Hematopoietic multipotent progenitor cell treated with erythropoietin and hydrocortisone succinate and interleukin-3 and kit ligand, for 4 days (in vitro differentiated cells): ENCODE measurements around the gene FADS2.
A peak's percentile ranks its signal among the peaks of the same experiment; 100 is the strongest.

Source experiments
- DNase-seq: peaks from one replicate; pipeline ENCODE4 v3.0.0-alpha.2; 2015

The FADS2 gene

GRCh38 chr11:61828379-61828628, 204 bp downstream of the FADS2 start:
- DNase-seq: no peak

GRCh38 chr11:61828629-61829407, 718 bp downstream of the FADS2 start:
- DNase-seq: peak; percentile 80

GRCh38 chr11:61829806-61830205, 1.7 kb downstream of the FADS2 start:
- no peak for DNase-seq

DNA sequence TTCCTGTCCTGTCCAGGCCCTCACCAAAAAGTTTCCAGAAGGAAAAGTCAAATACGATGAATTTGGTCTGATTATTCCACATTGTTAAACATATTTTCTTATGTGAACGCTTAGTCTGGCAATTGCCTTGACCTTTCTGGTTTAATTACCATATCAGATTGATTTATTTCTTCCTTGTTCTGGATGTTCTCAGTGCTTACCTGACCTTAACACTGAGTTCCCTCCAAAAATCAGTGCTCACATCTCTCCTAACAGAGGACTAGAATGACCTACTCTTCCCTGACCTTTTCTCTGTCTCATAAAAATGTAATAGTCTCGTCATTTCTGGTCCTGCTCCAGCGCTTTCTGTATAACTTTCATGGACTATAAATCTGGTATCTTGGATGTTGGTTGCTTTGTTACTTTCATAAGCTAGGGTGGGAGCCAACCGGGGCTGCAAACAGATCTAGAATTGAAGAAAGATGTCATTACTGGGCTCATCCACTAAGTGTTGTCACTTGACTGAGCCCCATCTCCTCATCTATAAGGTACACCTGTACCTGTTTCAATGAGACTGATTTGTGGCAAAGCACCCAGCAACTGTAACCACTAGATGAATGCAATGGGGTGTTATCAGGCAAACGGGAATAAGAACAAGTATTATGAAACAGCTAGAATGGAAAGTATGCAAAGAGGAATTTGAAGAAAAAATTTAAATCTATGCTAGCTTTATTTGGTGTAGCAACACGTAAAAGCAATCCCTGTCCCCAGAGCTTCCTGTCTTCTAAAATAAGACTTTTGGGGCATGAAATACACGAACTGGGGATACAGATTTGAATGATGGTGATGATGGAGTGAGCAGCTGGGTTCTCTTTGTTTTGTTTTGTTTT, 2.4 kb downstream of the FADS2 start:
- no peak for DNase-seq

GRCh38 chr11:61832207-61832606, 4.1 kb downstream of the FADS2 start:
- no peak for DNase-seq

GRCh38 chr11:61832754-61833153, 4.7 kb downstream of the FADS2 start:
- DNase-seq: peak; percentile 62

- peak; percentile 52 for DNase-seq
Measured at GRCh38 chr11:61833471-61833870, 5.4 kb downstream of the FADS2 start.

DNA sequence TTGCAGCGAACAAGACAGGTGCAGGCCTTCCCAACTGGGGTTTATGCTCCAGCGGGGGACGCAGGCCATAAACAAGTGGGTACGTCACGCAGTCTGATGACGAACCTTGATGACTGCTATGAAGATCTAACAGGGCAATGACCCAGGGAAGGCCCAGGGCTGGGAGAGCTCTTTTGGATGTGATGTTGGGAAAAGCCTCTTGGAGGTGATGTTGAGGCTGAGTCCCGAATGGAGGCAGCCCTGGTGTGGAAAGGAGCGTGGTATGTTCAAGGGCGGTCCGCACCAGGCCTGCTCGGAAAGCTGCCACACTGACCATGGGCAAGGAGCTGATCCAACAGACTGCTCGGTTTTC, 5.8 kb downstream of the FADS2 start:
- no peak for DNase-seq

- peak; percentile 100 for DNase-seq
Measured at GRCh38 chr11:61834278-61835048, 6.4 kb downstream of the FADS2 start.

DNA sequence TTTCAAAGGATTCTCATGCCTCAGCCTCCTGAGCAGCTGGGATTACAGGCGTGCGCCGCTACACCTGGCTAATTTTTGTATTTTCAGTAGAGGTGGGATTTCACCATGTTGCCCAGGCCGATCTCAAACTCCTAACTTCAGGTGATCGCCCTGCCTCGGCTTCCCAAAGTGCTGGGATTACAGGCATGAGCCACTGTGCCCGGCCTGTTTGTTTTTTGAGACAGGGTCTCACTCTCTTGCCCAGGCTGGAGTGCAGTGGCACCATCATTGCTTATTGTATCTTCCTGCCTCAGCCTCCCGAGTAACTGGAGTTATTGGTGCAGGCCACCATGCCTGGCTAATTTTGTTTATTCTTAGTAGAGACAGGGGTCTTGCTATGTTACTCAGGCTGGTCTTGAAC, 8.1 kb downstream of the FADS2 start:
- no peak for DNase-seq

DNA sequence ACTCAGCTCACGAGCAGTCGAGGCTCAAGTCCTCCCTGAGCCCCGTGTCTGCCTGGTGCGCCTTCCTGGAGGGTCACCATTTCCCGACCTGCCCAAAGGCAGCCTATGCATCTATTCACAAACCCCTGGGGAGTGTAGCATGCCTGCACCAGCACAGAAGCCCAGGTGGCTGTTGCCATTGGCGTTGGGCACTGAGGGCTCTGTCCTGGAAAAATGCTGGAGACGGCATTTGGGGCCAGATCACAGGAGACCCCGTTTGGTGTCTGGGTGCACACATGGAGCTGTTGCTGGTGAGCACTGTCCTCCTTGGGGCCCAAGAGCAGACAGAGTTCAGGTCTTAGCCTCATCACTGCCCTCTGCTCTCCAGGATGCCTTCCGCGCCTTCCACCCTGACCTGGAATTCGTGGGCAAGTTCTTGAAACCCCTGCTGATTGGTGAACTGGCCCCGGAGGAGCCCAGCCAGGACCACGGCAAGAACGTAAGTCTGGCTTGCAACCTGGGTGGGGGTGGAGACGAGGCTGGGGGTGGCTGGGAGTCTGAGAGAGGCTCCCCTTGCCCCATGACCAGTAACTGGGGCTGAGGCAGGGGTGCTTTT, 9.4 kb downstream of the FADS2 start:
- no peak for DNase-seq

DNA sequence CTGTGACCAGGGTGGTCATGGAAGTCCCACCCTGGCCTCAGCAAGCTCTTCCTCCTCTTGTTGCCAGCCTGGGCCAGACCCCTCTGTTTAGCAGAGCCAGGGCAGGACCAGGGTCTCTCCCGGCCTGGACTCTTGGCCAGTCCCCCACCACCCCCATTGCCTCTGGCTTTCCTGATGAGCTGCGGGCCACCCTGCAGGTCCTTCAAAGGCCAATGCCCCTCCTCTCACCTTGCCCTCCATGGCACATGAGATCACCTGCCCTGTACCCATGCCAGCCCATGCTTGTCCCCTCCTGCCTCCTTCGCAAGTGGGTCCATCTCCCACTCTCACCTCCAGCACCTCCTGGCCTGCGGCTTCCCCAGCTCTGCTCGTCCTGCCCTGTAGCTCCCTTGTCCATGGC, 10.4 kb downstream of the FADS2 start:
- no peak for DNase-seq

GRCh38 chr11:61838921-61839320, 10.8 kb downstream of the FADS2 start:
- no peak for DNase-seq

DNA sequence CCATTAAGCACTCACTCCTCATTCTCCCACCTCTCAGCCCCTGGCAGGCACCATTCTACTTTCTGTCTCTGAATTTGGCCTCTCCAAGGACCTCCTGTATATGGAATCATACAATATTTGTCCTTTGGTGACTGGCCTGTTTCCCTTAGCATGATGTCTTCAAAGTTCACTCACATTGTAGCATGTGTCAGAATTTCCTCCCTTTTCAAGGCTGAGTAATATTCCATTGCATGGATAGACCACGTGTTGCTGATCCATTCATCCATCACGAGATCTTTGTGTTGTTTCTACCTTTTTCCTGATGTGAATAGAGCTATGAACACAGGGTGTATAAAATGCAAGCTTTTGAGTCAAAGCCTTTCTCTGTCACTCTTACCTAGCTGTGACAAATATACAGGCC, 11.6 kb downstream of the FADS2 start:
- DNase-seq: no peak

DNA sequence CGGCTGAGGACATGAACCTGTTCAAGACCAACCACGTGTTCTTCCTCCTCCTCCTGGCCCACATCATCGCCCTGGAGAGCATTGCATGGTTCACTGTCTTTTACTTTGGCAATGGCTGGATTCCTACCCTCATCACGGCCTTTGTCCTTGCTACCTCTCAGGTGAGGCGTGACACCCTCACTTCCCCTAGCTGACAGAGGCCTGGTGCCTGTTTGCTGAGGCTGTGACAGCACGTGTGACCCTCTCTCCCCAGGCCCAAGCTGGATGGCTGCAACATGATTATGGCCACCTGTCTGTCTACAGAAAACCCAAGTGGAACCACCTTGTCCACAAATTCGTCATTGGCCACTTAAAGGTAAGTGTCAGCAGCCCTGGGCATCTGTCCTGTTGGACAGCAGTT, 12.3 kb downstream of the FADS2 start:
- no peak for DNase-seq

GRCh38 chr11:61841636-61842527, 13.8 kb downstream of the FADS2 start:
- DNase-seq: peak; percentile 92

GRCh38 chr11:61842528-61842820, 14.4 kb downstream of the FADS2 start:
- DNase-seq: no peak

- DNase-seq: no peak
Measured at GRCh38 chr11:61844909-61845565, 16.9 kb downstream of the FADS2 start.

DNA sequence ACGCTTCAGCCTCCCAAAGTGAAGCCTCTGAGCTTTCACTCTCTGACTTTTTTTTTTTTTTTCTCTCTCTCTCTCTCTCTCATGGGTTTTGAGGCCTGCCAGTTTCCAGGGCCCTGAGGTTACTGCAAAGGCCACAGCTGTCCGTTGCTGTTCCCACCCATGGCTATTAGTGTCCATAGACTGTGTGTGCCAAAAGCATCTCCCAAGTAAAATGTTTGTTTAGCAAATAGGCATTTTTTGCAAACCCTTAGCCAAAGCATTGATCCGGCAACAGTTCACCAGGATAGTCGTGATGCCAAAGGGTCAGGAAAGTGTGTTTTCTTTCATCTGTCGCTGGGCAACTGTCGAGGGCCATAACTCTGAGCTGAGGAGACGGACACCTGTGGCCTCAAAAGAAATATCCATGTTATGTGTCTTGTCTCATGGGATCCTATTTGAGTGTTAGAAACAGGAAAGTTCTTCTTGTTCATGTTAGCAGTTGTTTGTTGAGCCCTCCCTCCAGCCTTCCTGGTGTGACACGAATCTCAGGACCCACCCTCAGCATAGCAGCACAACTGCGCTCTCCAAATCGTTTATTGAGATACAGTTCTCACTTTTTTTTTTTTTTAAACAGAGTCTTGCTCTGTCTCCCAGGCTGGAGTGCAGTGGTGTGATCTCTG, 18.4 kb downstream of the FADS2 start:
- no peak for DNase-seq

DNA sequence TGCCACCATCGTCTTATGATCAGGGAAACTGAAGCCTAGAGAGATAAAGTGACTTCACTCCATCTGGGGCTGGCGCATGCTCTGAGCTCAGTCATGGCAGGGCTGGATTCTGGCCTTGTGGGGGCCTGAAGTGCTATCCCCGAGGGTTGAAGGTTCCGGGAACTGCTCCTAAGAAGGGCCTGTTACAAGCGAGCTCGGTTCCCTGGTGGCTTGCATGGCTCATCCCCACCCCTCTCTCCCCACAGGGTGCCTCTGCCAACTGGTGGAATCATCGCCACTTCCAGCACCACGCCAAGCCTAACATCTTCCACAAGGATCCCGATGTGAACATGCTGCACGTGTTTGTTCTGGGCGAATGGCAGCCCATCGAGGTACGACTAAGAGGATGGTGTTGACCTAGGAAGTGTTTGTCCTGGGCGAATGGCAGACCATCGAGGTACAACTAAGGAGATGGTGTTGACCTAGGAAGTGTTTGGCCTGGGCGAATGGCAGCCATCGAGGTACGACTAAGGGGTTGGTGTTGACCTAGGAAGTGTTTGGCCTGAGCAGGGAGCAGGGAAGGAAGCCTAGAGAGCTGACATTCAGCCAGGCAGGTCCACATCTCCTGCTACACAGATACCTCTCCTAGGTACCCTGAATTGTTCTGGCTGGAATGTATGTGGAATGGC, 19.9 kb downstream of the FADS2 start:
- no peak for DNase-seq

- DNase-seq: no peak
Measured at GRCh38 chr11:61848631-61849030, 20.5 kb downstream of the FADS2 start.
